Activated CD4-positive, alpha-beta memory T cell treated with anti-CD3 and anti-CD28 coated beads for 36 hours (primary cell): ENCODE results near the gene MTIF3. TPM values are rescaled to one million over a fixed set of nuclear protein-coding genes. Genes with fewer than 3 reads are reported as not detected.

Source experiments
- CTCF ChIA-PET: fragments of 350-600 bp; sonication (Branson Sonifier 250); formaldehyde crosslinking; loops from one replicate; lab custom pipeline; 2021; ENCODE audit warnings: antibody characterized with exemption, inconsistent platforms; lab: Charles Lee
- POLR2A ChIA-PET: fragments of 350-600 bp; sonication (Branson Sonifier 250); formaldehyde crosslinking; loops from one replicate; lab custom pipeline; 2021; ENCODE audit warnings: antibody characterized with exemption; lab: Charles Lee
- DNase-seq: peaks from one replicate; pipeline ENCODE4 v3.0.0-alpha.2; 2020
- H3K27ac Mint-ChIP-seq: one replicate; pipeline ENCODE4 v1.8.0; 2021; ENCODE audit warnings: mixed read lengths
- H3K27me3 Mint-ChIP-seq: one replicate; pipeline ENCODE4 v1.8.0; 2021; ENCODE audit warnings: mixed read lengths
- H3K36me3 Mint-ChIP-seq: one replicate; pipeline ENCODE4 v1.8.0; 2021; ENCODE audit warnings: mixed read lengths
- H3K4me1 Mint-ChIP-seq: one replicate; pipeline ENCODE4 v1.8.0; 2021; ENCODE audit warnings: low read depth, mixed read lengths
- H3K4me3 Mint-ChIP-seq: one replicate; pipeline ENCODE4 v1.8.0; 2021; ENCODE audit warnings: mild to moderate bottlenecking, mixed read lengths
- H3K9me3 Mint-ChIP-seq: one replicate; pipeline ENCODE4 v1.8.0; 2021; ENCODE audit warnings: mixed read lengths
- intact Hi-C: fragments of 100-400 bp; cut with micrococcal nuclease; formaldehyde crosslinking; loops from one replicate; pipeline ENCODE4 v1.15.1; 2023
- total RNA-seq, 2 experiments: library from RNA; stranded (reverse); gene quantifications; one replicate each; pipeline ENCODE4 v1.2.3, GENCODE V29; 2021

Gene MTIF3, protein sequence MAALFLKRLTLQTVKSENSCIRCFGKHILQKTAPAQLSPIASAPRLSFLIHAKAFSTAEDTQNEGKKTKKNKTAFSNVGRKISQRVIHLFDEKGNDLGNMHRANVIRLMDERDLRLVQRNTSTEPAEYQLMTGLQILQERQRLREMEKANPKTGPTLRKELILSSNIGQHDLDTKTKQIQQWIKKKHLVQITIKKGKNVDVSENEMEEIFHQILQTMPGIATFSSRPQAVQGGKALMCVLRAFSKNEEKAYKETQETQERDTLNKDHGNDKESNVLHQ
- 10 to 100 TPM; 35.7 to 37.3 TPM for total RNA-seq

DNA sequence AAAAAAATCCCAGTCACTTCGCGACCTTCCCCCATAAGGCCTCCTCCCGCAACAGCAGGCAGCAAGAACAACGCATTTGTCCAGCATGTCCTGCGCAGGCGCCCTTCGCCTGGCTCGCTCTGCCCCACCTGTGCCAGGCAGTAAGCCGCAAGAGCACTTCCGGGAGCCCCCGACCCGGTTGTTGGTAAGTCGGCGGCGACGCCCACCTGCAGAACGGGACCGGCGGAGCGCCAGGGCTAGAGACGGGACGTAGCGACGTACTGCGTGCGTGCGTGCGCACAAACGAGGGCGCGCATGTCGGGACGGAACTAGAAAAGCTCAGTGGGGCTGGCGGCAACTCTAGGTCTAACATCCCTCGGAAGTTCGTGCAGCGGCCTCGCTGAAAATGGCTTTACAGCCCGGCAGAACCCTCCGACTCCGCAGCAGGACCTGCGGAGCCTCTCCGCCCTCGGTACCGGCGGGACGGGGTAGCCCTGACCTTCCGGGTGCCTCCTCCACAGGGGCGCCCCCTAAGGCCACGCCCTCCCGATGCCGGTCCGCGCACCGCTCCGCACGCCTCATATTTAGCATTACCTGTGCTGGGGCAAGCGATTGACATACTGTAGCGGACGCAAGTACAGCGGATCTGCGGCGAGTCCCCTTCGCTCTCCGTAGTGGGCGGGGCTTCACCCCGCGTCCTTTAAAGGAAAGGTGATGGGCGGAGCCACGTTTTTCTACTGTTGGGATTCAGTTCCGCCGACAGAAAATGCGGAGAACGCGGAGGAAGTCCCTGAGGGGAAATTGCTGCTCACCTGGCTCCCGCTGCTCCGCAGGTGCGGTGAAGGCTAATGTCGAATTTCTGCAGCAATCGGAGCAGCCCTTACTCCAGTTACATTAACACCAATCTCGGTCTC lies at the start of gene MTIF3:
Gene MTIF3, minus strand, starts transcription at position 629 of the 893 bp plus-strand sequence. CDS start 10,116 bp downstream, outside the sequence.
- no peaks in the 10 kb centered on the region for H3K27me3 Mint-ChIP-seq
- H3K36me3 Mint-ChIP-seq: no peaks in the 10 kb centered on the region
- peak within 1 kb of the TSS; percentile 90 for H3K4me3 Mint-ChIP-seq
- ChIA-PET CTCF (interaction anchor here (0.7 to 5.2 kb wide), 4 partner anchors 24 to 48 kb away, joined by 3 to 43 read pairs (median 5); partner anchors contain the start of gene GTF3A), POLR2A (interaction anchor here (1.2 to 4.1 kb wide), 4 partner anchors 14 to 1209 kb away, joined by 3 to 72 read pairs (median 8); partner anchors contain the start of genes GTF3A, LNX2 and POMP)
- H3K27ac Mint-ChIP-seq: peak within 1 kb of the TSS; percentile 95
- intact Hi-C loops: loop anchor here (1.0 to 2.0 kb wide), 7 partner anchors 24 to 1269 kb away; partner anchors contain the start of genes LNX2, PAN3, RPL21 and SLC46A3
- peaks cover 57% of the 10 kb centered on the region for H3K4me1 Mint-ChIP-seq
- peak; percentile 97 for DNase-seq
- no peaks in the 10 kb centered on the region for H3K9me3 Mint-ChIP-seq

DNA sequence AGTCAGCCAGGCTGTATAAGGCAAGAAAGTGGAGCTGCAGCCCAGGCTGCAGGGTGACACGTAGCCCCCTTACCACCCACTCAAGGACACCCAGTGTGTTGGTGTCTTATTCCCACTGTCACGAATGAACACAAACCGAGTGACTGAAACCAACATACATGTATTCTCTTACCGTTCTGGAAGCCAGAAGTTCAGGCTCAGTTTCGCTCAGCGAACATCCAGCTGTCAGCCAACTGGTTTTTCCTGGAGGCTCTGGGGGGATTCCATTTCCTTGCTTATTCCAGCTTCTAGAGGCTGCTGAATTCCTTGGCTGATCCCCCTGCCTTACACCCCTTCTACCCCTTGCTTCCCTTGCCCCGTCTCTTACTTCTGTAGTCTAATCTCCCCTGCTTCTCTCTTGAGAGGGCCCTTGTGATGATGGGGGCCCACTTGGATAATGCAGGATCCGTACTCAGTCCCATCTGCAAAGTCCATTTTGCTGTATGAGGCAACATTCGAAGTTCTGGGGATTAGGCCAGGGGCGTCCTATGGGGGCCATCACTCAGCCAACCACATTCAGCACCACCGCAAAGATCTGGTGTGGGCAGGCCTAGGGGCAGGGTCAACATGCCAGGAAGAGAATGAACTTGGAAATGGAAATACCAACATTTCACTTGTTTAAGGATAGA lies 47.3 kb upstream of the MTIF3 start:
- intact Hi-C loops: no loop called here
- Mint-ChIP-seq H3K27ac (no peak overlapping the region), H3K27me3 (no peaks in the 10 kb centered on the region), H3K36me3 (no peaks in the 10 kb centered on the region), H3K9me3 (no peaks in the 10 kb centered on the region), H3K4me1 (no peaks in the 10 kb centered on the region), H3K4me3 (no peak overlapping the region)
- ChIA-PET POLR2A (no interaction called here), CTCF (no interaction called here)
- no peak for DNase-seq

DNA sequence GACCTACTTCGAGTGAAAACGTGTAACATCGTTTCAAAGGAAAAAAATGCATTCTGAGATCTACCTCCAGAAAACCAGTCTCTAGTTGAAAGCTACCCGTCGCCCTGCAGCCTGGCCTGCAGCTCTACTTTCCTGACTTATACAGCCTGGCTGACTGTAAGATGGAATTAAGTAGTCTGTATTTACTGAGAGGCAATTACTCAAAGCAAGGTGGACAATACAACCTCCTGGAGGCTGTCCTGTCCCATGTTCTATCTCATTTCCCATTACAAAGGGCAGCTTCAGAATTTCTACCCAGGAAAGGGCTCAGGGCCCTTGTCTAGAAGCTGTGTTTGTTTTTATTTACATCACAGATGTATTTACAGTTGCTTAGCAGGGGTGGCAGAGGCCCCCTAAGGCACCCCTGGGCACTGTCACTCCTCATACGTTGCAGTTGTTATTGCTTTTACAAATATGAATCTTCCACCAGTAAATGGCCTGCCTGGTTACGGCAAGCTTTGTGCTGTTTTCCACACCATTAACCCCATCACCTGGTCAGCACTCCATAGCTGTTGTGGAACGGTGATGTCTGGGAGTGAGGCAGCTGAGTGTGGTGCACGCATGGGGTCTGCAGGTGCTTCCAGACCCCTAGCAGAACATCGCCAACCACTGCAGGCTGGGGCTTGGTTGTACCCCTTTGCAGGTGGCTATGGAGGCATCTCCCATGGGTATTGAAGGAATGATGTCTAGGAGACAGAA lies 46.3 kb upstream of the MTIF3 start:
- intact Hi-C loops: no loop called here
- Mint-ChIP-seq H3K9me3 (no peaks in the 10 kb centered on the region), H3K4me3 (no peak overlapping the region), H3K4me1 (no peaks in the 10 kb centered on the region), H3K27me3 (no peaks in the 10 kb centered on the region), H3K27ac (no peak overlapping the region), H3K36me3 (no peaks in the 10 kb centered on the region)
- POLR2A ChIA-PET: no interaction called here
- DNase-seq: no peak
- CTCF ChIA-PET: no interaction called here

DNA sequence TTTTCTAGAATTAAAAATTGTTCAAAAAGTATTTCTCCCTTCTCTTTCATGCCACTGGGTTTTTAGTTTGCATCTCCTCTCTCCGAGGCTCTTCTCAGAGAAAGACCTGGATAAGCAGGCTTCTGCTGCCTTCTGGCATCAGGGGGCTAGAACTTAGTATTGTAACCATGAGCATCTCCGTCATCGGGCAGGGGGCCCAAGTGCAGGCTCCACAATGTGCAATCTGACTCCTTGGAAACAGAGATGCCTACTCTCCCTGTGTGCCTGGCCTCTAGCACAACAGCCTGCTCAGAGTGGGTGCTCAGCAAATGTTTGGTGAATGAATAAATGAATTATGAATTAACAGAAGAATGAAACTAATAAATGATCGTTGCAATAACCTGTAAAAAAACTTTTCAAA lies 45.6 kb upstream of the MTIF3 start:
- Mint-ChIP-seq H3K27me3 (no peaks in the 10 kb centered on the region), H3K9me3 (no peaks in the 10 kb centered on the region), H3K4me1 (no peaks in the 10 kb centered on the region), H3K27ac (no peak overlapping the region), H3K4me3 (no peak overlapping the region), H3K36me3 (no peaks in the 10 kb centered on the region)
- intact Hi-C loops: no loop called here
- POLR2A ChIA-PET: no interaction called here
- CTCF ChIA-PET: no interaction called here
- no peak for DNase-seq

DNA sequence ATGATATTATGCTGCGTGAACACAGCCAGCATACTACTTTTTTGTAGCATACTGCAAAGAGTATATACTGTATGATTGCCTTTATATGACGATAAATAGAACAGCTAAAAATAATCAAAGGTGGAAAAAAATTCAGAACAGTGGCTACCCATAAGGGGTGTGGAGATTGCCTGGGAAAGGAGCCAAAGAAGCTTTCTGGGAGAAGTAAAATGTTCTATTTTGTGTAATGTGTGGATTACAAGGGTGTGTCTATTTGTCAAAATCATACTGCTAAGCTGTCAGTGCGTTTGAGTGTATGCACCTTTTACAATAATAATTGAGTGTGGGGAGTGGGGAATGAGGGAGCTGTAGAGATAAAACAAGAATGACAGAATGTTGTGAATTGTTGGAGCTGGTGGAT lies 45.2 kb upstream of the MTIF3 start:
- POLR2A ChIA-PET: no interaction called here
- no peak for DNase-seq
- Mint-ChIP-seq H3K27me3 (no peaks in the 10 kb centered on the region), H3K36me3 (no peaks in the 10 kb centered on the region), H3K27ac (no peak overlapping the region), H3K4me3 (no peak overlapping the region), H3K4me1 (no peaks in the 10 kb centered on the region), H3K9me3 (no peaks in the 10 kb centered on the region)
- intact Hi-C loops: no loop called here
- CTCF ChIA-PET: no interaction called here

DNA sequence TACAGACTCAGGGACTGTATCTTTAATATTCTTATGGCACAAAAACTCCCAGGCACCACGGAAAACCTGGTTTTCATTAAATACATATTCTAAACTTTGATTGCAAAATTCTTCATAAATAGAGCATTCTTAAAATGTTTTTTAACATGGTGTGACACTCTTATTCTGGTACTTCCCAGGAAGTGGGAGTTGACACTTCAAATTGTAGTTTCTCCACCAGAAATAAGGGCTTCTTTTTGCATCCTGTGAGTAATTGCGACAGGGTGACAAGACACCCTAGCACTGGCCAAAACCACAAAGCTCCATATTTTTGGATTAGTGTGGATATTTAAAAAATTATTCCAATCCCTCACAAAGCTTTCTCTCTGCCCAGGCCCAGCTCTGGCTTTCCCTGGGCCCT lies 43.6 kb upstream of the MTIF3 start:
- POLR2A ChIA-PET: no interaction called here
- no peaks in the 10 kb centered on the region for H3K36me3 Mint-ChIP-seq
- no peak overlapping the region for H3K27ac Mint-ChIP-seq
- H3K27me3 Mint-ChIP-seq: no peaks in the 10 kb centered on the region
- CTCF ChIA-PET: no interaction called here
- no peaks in the 10 kb centered on the region for H3K4me1 Mint-ChIP-seq
- no peak for DNase-seq
- H3K4me3 Mint-ChIP-seq: no peak overlapping the region
- intact Hi-C loops: no loop called here
- H3K9me3 Mint-ChIP-seq: no peaks in the 10 kb centered on the region

DNA sequence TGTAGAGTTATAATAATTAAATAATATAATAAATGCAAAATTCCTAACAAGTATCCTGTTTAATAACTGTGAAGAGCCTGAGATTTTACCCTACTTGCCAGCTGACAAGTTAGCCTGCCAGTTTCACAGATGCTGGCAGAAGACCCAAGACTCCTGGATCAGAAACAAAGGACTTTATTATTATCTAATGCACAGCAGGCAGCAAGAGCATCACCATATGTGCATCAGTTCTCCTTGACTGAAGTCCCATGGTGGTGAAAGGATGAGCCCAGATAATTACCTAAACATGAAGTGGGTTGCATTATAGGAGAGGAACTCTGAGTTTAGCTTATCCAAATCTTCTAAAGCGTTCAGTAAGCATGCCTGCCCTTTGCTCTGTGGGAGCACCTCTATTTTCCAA lies 39.1 kb upstream of the MTIF3 start:
- ChIA-PET POLR2A (no interaction called here), CTCF (no interaction called here)
- Mint-ChIP-seq H3K4me1 (no peaks in the 10 kb centered on the region), H3K9me3 (no peaks in the 10 kb centered on the region), H3K27me3 (no peaks in the 10 kb centered on the region), H3K27ac (no peak overlapping the region), H3K4me3 (no peak overlapping the region), H3K36me3 (no peaks in the 10 kb centered on the region)
- intact Hi-C loops: no loop called here
- DNase-seq: no peak

DNA sequence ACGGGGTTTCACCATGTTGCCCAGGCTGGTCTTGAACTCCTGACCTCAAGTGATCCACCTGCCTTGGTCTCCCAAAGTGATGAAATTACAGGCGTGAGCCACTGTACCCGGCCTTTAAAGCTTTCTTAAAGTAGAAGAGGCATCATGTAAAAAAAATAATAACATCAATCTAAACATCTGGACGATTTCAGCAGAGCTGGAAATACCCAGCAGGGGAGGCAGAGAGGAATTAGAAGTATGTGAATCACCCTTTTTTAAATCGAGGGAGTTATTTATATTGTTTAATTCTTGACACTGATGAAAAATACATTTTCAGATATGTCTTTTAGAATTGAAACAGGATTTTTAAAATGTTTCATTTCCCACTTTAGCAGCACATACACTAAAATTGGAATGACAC lies 37.4 kb upstream of the MTIF3 start:
- peaks cover 1% of the 10 kb centered on the region for H3K4me1 Mint-ChIP-seq

DNA sequence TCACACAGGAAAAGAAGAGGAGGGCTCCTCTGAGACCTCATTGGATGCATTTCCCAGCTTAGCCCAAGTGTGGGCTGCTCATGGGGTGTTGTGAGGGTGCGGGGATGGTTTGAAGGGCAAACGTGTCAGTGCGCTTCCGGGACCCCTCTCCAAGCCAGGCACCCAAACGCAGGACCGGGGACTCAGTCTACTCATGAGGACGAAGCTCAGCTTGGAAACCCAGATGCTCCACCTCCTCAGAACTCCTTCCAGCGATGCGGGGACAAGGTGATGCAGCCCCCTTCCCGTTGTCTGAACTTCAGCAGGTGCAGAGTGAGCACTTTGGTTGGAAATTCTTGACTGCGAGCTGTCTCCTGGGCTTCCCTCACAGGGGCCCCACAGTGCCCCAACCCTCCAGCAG lies 33.1 kb upstream of the MTIF3 start:
- peaks cover 1% of the 10 kb centered on the region for H3K36me3 Mint-ChIP-seq
- ChIA-PET CTCF (no interaction called here), POLR2A (no interaction called here)
- H3K27me3 Mint-ChIP-seq: peaks cover 3% of the 10 kb centered on the region
- no peak for DNase-seq
- no peak overlapping the region for H3K4me3 Mint-ChIP-seq
- peaks cover 6% of the 10 kb centered on the region for H3K9me3 Mint-ChIP-seq
- intact Hi-C loops: loop anchor here (2.0 kb wide), 1 partner anchor 343 kb away; no protein-coding TSS in a partner anchor
- no peak overlapping the region for H3K27ac Mint-ChIP-seq
- peaks cover 1% of the 10 kb centered on the region for H3K4me1 Mint-ChIP-seq

More for the DNA sequence above, 37.4 kb upstream of the MTIF3 start:
- H3K27me3 Mint-ChIP-seq: peaks cover 1% of the 10 kb centered on the region
- no peak for DNase-seq
- ChIA-PET POLR2A (no interaction called here), CTCF (interaction anchor here (0.9 kb wide), 1 partner anchor 338 kb away, joined by 3 read pairs; no protein-coding TSS in a partner anchor)
- no peaks in the 10 kb centered on the region for H3K9me3 Mint-ChIP-seq
- no peak overlapping the region for H3K4me3 Mint-ChIP-seq
- H3K27ac Mint-ChIP-seq: no peak overlapping the region
- no peaks in the 10 kb centered on the region for H3K36me3 Mint-ChIP-seq
- intact Hi-C loops: no loop called here

DNA sequence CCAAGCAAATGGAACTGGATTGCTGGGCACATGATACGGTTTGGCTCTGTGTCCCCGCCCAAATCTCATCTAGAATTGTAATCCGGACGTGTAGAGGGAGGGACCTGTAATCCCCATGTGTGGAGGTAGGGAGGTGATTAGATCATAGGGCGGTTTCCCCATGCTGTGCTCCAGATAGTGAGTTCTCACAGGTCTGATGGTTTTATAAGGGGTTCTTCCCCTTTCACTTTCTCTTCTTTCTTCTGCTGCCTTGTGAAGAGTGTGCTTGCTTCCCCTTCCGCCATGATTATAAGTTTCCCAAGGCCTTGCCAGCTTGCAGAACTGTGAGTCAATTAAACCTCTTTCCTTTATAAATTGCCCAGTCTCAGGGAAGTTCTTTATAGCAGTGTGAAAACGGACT lies 32.6 kb upstream of the MTIF3 start:
- Mint-ChIP-seq H3K9me3 (peaks cover 6% of the 10 kb centered on the region), H3K27ac (no peak overlapping the region)
- CTCF ChIA-PET: no interaction called here

DNA sequence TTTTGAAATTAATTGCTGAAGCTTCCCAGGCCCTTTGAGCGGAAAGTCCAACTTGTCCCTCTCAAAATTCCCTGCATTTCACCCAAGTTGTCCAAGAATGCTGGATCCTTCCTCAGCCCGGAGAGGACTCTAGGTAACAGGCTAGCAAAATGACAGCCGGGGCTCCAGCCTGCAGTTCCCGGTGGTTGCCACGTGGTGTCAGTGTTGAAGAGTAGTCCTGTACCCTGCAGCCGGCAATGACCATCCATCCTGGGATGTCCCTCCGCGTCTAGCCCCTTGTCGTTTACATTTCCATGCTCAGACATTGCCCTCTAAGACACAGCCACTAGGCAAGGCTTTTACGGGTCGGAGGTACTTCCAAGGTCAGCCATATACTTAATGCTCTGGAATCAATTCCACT lies 31.4 kb upstream of the MTIF3 start:
- CTCF ChIA-PET: interaction anchor here (0.7 kb wide), 1 partner anchor 12 kb away, joined by 3 read pairs; no protein-coding TSS in a partner anchor
- H3K27ac Mint-ChIP-seq: no peak overlapping the region
- intact Hi-C loops: loop anchor here (2.0 kb wide), 1 partner anchor 345 kb away; no protein-coding TSS in a partner anchor
- peaks cover 1% of the 10 kb centered on the region for H3K36me3 Mint-ChIP-seq
- peak; percentile 54 for DNase-seq
- H3K9me3 Mint-ChIP-seq: peaks cover 6% of the 10 kb centered on the region
- H3K4me3 Mint-ChIP-seq: no peak overlapping the region
- peaks cover 3% of the 10 kb centered on the region for H3K27me3 Mint-ChIP-seq
- POLR2A ChIA-PET: no interaction called here
- peaks cover 12% of the 10 kb centered on the region for H3K4me1 Mint-ChIP-seq

More for the DNA sequence above, 32.6 kb upstream of the MTIF3 start:
- Mint-ChIP-seq H3K4me3 (no peak overlapping the region), H3K4me1 (peaks cover 1% of the 10 kb centered on the region), H3K27me3 (peaks cover 3% of the 10 kb centered on the region), H3K36me3 (peaks cover 1% of the 10 kb centered on the region)
- no peak for DNase-seq
- intact Hi-C loops: loop anchor here (2.0 kb wide), 1 partner anchor 344 kb away; no protein-coding TSS in a partner anchor
- POLR2A ChIA-PET: no interaction called here
